HepG2 (cell line): ENCODE data around the gene PROS1. TPM values are rescaled to one million over a fixed set of nuclear protein-coding genes. Genes with fewer than 3 reads are reported as not detected.

ENCODE experiments used
- ELF4 ChIP-seq: sonication (generic); formaldehyde crosslinking; IDR thresholded peaks from 2 replicates; pipeline ENCODE4 v1.5.0; 2020; ENCODE audit warnings: missing genetic modification reagents, mild to moderate bottlenecking, moderate library complexity, borderline replicate concordance
- HNF1B ChIP-seq: sonication (generic); formaldehyde crosslinking; IDR thresholded peaks from 2 replicates; pipeline ENCODE4 v1.5.1; 2020; ENCODE audit warnings: mild to moderate bottlenecking, moderate library complexity, missing genetic modification reagents
- POLR2A ChIP-seq, 2 experiments: IDR thresholded peaks; 2 replicates each; pipeline ENCODE4 v1.6.1; 2011; ENCODE audit warnings: low read depth in 2 of 2, low read length in 2 of 2, mild to moderate bottlenecking in 1 of 2, moderate library complexity in 1 of 2; ENCODE audit not compliant: insufficient read depth in 1 of 2
- RBM39 ChIP-seq: fragments of 200-400 bp; formaldehyde crosslinking; IDR thresholded peaks from one replicate; pipeline ENCODE4 v1.6.1; 2018; ENCODE audit warnings: antibody characterized with exemption, mild to moderate bottlenecking, low read depth, low read length; ENCODE audit not compliant: poor library complexity, severe bottlenecking
- RNF2 ChIP-seq: fragments of 450-650 bp; conservative IDR thresholded peaks from 2 replicates; pipeline ENCODE4 v1.6.1; 2016; ENCODE audit warnings: low read depth
- TBP ChIP-seq: sonication (generic); formaldehyde crosslinking; IDR thresholded peaks from 2 replicates; pipeline ENCODE4 v1.5.0; 2020; ENCODE audit warnings: missing genetic modification reagents
- TGIF2 ChIP-seq: IDR thresholded peaks from 2 replicates; pipeline ENCODE4 v1.6.1; 2016; ENCODE audit warnings: control low read depth, missing compliant biosample characterization
- TRIM22 ChIP-seq: fragments of 450-650 bp; IDR thresholded peaks from 2 replicates; pipeline ENCODE4 v1.6.1; 2017
- ZBTB43 ChIP-seq: sonication (generic); formaldehyde crosslinking; conservative IDR thresholded peaks from 2 replicates; pipeline ENCODE4 v1.4.0; 2020; ENCODE audit warnings: missing genetic modification reagents
- ZFP90 ChIP-seq: sonication (generic); formaldehyde crosslinking; IDR thresholded peaks from 2 replicates; pipeline ENCODE4 v1.8.0; 2022; ENCODE audit warnings: missing genetic modification reagents, mild to moderate bottlenecking, inconsistent platforms, borderline replicate concordance
- ZNF460 ChIP-seq: sonication (generic); formaldehyde crosslinking; IDR thresholded peaks from 2 replicates; pipeline ENCODE4 v1.5.1; 2020; ENCODE audit warnings: missing genetic modification reagents, mild to moderate bottlenecking, borderline replicate concordance
- ZNF564 ChIP-seq: sonication (generic); formaldehyde crosslinking; IDR thresholded peaks from 2 replicates; pipeline ENCODE4 v1.8.1; 2023; ENCODE audit warnings: mild to moderate bottlenecking, missing genetic modification reagents
- polyA plus RNA-seq, 8 experiments: library from polyadenylated mRNA; depleted of rRNA in 3 of 8; stranded (reverse) in 7 of 8; unstranded in 1 of 8; fragments of >200 nt; fragmentation: Illumina TruSeq in 4 of 8; extraction: Trizol in 4 of 8; gene quantifications; 2 replicates each; pipeline versions ENCODE4 v1.2.1 to v1.2.3, GENCODE V29; 2011 to 2016; ENCODE audit warnings: low read depth in 4 of 8, missing spikeins in 1 of 8, mixed read lengths in 1 of 8; ENCODE audit not compliant: insufficient read depth in 1 of 8
- total RNA-seq, 5 experiments: library from RNA; depleted of rRNA; stranded (reverse); fragments of >200 nt; fragmentation: Illumina TruSeq; extraction: Trizol; gene quantifications; 2 replicates each; pipeline ENCODE4 v1.2.3, GENCODE V29; 2016; ENCODE audit warnings: low read depth in 1 of 5
- TF ChIP-seq, protein P1 (sequence below): sonication (generic); formaldehyde crosslinking; IDR thresholded peaks from 2 replicates; pipeline ENCODE4 v1.5.1; 2020; ENCODE audit warnings: missing genetic modification reagents, mild to moderate bottlenecking, borderline replicate concordance
- TF ChIP-seq, protein P2 (sequence below): sonication (generic); formaldehyde crosslinking; IDR thresholded peaks from 2 replicates; pipeline ENCODE4 v1.4.0; 2020; ENCODE audit warnings: missing genetic modification reagents
- TF ChIP-seq, protein P3 (sequence below): sonication (generic); formaldehyde crosslinking; IDR thresholded peaks from 2 replicates; pipeline ENCODE4 v1.5.0; 2020; ENCODE audit warnings: missing genetic modification reagents
- TF ChIP-seq, protein P4 (sequence below): sonication (generic); formaldehyde crosslinking; IDR thresholded peaks from 2 replicates; pipeline ENCODE4 v1.4.0; 2020; ENCODE audit warnings: mild to moderate bottlenecking, missing genetic modification reagents

PROS1 gene
- total and polyA plus RNA-seq, 2 of the 13 experiments (the other 11 are each of a cell fraction or from before 2014, with no cell fraction given): 63.8 to 76.8 TPM

DNA sequence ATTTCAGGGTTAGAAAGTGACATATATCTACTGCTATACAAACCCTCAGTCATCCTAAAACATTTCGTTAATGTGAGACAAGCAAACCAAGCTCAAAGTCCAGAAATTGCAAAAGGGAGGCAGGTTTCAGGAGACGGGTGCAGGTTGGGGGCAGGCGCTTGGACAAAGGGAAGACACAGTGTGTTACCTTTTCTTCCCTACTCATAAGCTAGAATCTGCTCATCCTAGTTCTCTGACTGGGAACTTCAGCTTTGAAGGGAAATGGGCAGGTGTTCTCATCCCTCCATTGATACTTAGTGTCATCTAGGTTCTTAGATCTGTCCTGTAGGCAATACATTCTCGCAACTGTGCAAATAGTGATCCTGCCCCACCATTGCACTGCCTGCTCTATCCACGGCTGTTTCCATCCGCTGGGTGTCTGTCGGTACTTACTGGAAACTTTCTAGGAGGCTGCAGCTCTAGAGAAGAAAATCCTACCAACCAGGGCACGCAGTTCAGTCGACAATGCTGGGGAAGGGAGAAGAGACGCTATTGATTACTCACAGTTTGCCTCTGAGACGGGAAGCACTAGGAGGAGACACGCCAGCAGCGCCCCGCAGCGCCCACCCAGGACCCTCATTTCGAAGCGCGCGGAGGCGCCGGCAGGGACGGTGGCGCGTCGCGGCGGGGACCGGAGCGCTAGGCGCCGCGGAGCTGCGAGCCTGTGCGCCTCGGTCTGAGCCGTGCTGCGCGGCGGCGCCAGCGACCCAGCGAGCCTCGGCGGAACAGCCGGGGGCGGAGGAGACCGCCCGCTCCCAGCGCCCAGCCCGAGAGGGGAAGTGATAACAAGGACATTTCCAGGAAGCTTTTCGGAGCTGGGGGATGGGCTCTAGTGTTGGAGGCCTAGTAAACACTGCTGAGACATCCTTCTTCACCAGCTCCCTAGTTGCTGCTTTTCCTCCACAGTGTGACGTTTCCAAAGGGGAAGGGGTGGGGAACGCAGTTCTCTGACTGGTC, at the start of gene PROS1 (continued):
- no peak for TF ChIP-seq TGIF2 (CRISPR knock-in tag)
- TF ChIP-seq, protein P1, sequence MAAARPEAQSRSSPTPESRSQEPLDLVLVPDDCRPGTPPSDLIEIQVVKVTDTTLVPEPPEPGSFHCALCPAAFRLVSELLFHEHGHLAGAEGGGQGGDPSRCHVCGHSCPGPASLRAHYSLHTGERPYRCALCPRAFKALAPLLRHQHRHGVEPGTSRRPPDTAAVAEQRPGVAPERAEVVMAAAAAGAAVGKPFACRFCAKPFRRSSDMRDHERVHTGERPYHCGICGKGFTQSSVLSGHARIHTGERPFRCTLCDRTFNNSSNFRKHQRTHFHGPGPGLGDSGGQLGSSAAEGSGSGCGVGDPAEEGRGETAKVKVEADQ (CRISPR knock-in tag): no peak
- no peak for TF ChIP-seq ZNF460 (CRISPR knock-in tag)
- TF ChIP-seq, protein P2, sequence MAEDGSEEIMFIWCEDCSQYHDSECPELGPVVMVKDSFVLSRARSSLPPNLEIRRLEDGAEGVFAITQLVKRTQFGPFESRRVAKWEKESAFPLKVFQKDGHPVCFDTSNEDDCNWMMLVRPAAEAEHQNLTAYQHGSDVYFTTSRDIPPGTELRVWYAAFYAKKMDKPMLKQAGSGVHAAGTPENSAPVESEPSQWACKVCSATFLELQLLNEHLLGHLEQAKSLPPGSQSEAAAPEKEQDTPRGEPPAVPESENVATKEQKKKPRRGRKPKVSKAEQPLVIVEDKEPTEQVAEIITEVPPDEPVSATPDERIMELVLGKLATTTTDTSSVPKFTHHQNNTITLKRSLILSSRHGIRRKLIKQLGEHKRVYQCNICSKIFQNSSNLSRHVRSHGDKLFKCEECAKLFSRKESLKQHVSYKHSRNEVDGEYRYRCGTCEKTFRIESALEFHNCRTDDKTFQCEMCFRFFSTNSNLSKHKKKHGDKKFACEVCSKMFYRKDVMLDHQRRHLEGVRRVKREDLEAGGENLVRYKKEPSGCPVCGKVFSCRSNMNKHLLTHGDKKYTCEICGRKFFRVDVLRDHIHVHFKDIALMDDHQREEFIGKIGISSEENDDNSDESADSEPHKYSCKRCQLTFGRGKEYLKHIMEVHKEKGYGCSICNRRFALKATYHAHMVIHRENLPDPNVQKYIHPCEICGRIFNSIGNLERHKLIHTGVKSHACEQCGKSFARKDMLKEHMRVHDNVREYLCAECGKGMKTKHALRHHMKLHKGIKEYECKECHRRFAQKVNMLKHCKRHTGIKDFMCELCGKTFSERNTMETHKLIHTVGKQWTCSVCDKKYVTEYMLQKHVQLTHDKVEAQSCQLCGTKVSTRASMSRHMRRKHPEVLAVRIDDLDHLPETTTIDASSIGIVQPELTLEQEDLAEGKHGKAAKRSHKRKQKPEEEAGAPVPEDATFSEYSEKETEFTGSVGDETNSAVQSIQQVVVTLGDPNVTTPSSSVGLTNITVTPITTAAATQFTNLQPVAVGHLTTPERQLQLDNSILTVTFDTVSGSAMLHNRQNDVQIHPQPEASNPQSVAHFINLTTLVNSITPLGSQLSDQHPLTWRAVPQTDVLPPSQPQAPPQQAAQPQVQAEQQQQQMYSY (CRISPR knock-in tag): no peak; the same call in 1 of the 2 replicates
- TF ChIP-seq ZFP90 (CRISPR knock-in tag): no peak
- no peak for TF ChIP-seq ZBTB43 (CRISPR knock-in tag)
- no peak; the same call in 1 of the 2 replicates for TF ChIP-seq HNF1B (CRISPR knock-in tag)
- TF ChIP-seq TRIM22: no peak
- TF ChIP-seq ELF4 (CRISPR knock-in tag): 0 out of 2 replicates have a peak, but pooled peaks have one; percentile 44
- no peak for TF ChIP-seq TBP (CRISPR knock-in tag)
- TF ChIP-seq POLR2A (IDR thresholded peaks at IDR 0.05; ENCODE audit: insufficient read depth in 1 of 2, low read depth in 2 of 2, low read length in 2 of 2): peak; percentile 60 to 66
- no peak for TF ChIP-seq ZNF564 (CRISPR knock-in tag)
- TF ChIP-seq RNF2: no peak
- TF ChIP-seq, protein P3, sequence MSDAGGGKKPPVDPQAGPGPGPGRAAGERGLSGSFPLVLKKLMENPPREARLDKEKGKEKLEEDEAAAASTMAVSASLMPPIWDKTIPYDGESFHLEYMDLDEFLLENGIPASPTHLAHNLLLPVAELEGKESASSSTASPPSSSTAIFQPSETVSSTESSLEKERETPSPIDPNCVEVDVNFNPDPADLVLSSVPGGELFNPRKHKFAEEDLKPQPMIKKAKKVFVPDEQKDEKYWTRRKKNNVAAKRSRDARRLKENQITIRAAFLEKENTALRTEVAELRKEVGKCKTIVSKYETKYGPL: 0 out of 2 replicates have a peak, but pooled peaks have one; percentile 16
- TF ChIP-seq, protein P4, sequence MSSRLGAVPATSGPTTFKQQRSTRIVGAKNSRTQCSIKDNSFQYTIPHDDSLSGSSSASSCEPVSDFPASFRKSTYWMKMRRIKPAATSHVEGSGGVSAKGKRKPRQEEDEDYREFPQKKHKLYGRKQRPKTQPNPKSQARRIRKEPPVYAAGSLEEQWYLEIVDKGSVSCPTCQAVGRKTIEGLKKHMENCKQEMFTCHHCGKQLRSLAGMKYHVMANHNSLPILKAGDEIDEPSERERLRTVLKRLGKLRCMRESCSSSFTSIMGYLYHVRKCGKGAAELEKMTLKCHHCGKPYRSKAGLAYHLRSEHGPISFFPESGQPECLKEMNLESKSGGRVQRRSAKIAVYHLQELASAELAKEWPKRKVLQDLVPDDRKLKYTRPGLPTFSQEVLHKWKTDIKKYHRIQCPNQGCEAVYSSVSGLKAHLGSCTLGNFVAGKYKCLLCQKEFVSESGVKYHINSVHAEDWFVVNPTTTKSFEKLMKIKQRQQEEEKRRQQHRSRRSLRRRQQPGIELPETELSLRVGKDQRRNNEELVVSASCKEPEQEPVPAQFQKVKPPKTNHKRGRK (CRISPR knock-in tag): no peak
- TF ChIP-seq RBM39: no peak
